Right lobe of liver (tissue), 4 donors: Measurements from ENCODE around the gene SCLT1.

ENCODE experiments used
- CTCF ChIP-seq, 4 donors: fragments of 200-600 bp in 3 of 4; fragments of 450-650 bp in 1 of 4; IDR thresholded peaks; one replicate each; pipeline versions ENCODE4 v1.5.1 to v1.8.0; 2016 to 2022; ENCODE audit warnings: antibody characterized with exemption in 4 of 4, mild to moderate bottlenecking in 2 of 4
- POLR2A ChIP-seq: fragments of 450-650 bp; IDR thresholded peaks from one replicate; pipeline ENCODE4 v1.6.1; 2017; ENCODE audit warnings: antibody characterized with exemption, mild to moderate bottlenecking
- donor health status: DM: no; HTN: no; CAD: no.
- donor health status: DM: no; HTN: no; CAD: no.
- donor health status: DM: no; HTN: yes; CAD: no.

GRCh38 chr4:129093191-129093920 is at the start of gene SCLT1:
- TF ChIP-seq POLR2A (peak; percentile 82), CTCF (IDR thresholded peaks at IDR 0.05) (no peak)
